Measurements from ENCODE around the gene SLC44A4.
A peak's percentile ranks its signal among the peaks of the same experiment; 100 is the strongest.
"Not testable (repeated sequence)": the region's sequence is repeated elsewhere in the genome, so short reads cannot be mapped to it uniquely, and the experiment has no call there.

The SLC44A4 gene

DNA sequence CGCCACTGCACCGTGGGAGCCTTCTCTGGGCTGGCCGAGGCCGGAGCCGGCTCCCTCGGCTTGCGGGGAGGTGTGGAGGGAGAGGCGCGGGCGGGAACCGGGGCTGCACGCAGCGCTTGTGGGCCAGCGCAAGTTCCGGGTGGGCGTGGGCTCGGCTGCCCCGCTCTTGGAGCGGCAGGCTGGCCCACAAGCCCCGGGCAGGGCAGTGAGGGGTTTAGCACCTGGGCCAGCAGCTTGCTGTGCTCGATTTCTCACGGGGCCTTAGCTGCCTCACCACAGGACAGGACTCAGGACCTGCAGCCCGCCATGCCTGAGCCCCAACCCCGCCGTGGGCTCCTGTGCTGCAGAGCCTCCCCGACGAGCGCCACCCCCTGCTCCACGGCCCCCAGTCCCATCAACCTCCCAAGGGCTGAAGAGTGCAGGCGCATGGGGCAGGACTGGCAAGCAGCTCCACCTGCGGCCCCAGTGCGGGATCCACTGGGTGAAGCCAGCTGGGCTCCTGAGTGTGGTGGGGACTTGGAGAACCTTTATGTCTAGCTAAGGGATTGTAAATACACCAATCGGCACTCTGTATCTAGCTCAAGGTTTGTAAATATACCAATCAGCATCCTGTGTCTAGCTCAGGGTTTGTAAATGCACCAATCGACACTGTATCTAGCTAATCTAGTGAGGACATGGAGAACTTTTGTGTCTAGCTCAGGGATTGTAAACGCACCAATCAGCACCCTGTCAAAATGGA is 26.6 kb downstream of the SLC44A4 start:
- not testable (repeated sequence) for DNase-seq

DNA sequence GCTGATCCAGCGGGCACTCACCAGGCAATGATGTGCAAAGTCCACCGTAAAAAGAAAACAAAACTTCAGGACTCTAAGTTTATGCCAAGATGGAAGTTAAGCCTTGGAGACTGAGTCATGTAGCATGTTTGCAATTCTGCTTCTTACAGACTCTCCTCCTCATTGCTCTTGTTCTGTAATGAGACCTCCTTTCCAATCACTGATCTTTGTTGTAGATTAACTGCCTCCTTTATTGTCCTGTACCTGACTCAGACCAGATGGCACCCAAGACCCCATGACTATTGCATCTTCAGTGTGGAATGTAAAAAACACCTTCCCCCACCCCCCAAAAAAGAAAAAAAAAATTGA is 27.3 kb downstream of the SLC44A4 start:
- no peak for DNase-seq

DNA sequence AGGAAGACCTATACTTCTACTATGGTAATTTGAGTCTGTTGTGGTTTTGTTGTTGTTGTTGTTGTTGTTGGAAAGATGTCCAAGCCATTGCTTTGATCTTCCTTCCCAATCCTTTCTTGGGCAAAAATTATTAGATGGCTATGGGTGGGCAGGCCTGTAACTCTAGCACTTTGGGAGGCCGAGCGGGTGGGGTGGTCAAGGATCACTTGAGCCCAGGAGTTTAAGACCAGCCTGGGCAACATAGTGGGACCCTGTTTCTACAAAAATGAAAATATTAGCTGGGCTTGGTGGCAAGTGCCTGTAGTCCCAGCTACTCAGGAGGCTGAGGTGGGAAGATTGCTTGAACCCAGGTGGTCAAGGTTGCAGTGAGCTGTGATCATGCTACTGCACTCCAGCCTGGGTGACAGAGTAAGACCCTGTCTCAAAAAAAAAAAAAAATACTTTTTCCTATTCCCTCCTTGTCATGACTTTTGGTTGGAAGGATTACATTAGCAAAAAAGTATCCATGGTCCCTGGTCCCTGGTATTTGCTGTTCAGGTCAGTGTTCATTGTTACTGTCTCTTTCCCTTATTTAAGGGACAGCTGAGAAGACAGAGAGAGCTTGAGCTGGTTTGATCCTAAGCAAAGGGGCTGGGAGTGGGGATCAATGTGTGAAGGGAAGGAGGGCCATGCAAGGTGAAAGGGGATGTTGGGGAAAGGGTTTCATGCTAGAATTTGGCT is 27.9 kb downstream of the SLC44A4 start:
- no peak for DNase-seq

DNA sequence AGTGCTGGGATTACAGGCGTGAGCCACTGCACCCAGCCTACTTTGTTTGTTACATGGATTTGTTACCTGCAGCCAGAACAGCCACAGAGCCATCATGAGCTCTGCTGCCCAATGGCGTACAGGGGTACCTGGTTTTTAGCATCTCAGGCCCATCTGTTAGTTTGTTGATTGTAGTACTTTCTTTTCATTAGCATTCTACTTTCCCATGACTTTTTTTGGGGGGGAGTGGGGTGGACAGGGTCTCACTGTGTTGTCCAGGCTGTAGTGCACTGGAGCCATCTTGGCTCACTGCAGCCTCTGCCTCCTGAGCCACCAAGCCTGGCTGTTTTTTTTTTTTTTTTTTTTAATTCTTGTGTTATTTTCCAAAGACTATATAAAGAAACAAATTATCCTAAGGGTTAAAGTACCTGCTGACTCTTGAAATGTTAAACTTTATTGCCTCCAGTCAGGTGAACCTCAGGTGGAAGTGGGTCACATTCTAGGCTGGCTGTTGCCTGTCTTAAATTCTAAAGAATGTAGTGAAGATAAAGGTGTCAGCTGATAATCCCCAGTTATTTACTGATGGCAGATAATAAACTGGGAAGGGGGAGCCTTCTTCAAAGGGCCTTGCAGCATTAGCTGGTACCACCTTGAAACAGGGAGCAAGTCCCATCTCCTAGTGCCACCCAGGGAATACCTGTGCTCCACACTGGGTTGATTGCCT is 31.4 kb downstream of the SLC44A4 start:
- no peak for DNase-seq

DNA sequence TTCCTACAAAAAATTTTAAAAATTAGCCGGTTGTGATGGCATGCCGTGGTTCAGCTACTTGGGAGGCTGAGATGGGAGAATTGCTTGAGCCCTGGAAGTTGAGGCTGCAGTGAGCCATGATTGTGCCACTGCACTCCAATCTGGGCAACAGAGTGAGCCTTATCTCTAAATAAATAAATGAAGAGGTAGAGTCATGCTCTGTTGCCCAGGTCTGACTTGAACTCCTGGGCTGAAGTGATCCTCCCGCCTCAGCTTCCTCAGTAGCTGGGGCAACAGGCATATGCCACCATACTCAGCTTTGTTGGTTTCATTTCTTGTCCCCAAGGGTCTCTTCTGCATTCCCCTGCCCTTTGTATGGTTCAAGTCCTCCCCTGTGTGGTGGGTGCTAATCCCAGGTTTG is 34.3 kb downstream of the SLC44A4 start:
- no peak for DNase-seq

DNA sequence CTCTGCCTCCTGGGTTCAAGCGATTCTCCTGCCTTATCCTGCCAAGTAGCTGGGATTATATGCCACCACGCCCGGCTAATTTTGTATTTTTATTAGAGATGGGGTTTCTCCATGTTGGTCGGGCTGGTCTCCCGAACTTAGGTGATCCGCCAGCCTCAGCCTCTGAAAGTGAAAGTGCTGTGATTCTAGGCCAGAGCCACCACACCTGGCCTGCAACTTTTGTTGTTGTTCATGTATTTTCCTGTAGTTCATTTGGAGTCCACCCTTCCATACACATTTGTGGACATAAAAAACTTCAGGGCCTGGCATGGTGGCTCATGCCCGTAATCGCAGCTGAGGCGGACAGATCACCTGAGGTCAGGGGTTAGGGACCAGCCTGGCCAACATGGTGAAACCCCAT is 36.7 kb downstream of the SLC44A4 start:
- DNase-seq: no peak

DNA sequence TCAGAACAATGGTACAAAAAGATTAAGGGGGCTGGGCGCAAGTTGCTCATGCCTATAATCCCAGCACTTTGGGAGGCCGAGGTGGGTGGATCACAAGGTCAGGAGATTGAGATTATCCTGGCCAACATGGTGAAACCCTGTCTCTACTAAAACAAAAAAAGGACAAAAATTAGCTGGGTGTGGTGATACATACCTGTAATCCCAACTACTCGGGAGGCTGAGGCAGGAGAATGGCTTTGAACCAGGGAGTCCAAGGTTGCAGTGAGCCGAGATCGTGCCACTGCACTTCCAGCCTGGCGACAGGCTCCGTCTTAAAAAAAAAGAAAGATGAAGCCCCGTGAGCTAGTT is 39.0 kb downstream of the SLC44A4 start:
- not testable (repeated sequence) for DNase-seq

DNA sequence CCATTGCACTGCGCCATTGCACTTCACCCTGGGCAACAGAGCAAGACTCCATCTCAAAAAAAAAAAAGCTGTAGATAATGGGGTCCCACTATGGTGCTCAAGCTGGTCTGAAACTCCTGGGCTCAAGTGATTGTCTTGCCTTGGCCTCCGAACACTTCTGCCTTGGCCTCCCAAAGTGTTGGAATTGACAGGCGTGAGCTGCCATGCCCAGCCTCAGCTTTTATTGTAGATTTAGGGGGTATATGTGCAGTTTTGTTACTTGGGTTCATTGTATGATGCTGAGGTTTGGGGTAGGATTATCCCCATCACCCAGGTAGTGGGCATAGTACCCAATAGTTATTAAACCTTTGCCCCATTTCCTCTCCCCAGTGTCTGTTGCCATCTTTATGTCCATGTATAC is 39.8 kb downstream of the SLC44A4 start:
- no peak for DNase-seq

DNA sequence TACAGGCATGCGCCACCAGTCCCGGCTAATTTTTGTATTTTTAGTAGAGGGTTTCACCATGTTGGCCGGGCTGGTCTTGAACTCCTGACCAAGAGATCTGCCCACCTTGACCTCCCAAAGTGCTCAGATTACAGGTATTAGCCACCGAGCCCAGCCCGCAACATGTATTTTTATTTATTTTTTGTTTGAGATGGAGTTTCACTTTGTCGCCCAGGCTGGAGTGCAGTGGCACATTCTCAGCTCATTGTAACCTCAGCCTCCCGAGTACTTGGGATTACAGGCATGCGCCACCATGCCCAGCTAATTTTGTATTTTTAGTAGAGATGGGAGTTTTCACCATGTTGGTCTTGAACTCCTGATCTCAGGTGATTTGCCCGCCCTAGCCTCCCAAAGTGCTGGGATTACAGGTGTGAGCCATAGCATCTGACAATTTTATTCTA is 40.7 kb downstream of the SLC44A4 start:
- DNase-seq: not testable (repeated sequence)

DNA sequence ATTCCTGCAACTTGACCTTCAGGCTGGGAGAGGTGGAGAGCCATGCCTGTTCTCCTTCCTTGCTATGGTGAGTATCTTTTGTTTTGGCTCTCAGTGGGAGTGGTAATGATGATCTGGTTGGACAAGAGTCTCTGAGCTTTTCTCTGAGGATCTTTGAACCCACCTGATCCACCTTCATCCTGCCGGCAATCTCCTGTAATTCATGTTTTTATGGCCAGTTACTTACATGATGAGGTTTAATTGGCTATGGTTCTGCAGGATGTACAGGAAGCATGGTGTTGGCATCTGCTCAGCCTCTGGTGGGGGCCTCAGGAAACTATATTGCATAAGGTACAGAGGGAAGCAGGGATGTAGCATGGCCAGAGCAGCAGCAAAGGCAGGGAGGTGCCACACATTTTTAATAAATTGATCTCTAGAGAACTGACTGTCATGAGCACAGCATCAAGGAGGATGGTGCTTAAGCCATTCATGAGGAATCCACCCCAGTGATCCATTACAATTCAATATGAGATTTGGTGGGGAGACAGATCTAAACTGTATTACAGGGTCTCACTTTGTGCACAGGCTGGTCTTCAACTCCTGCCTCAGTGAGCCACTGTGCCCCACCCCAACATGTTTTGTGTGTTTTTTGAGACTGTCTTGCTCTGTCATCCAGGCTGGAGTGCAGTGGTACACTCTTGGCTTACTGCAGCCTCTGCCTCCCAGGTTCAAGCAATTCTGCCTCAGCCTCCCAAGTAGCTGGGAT is 41.3 kb downstream of the SLC44A4 start:
- no peak for DNase-seq

DNA sequence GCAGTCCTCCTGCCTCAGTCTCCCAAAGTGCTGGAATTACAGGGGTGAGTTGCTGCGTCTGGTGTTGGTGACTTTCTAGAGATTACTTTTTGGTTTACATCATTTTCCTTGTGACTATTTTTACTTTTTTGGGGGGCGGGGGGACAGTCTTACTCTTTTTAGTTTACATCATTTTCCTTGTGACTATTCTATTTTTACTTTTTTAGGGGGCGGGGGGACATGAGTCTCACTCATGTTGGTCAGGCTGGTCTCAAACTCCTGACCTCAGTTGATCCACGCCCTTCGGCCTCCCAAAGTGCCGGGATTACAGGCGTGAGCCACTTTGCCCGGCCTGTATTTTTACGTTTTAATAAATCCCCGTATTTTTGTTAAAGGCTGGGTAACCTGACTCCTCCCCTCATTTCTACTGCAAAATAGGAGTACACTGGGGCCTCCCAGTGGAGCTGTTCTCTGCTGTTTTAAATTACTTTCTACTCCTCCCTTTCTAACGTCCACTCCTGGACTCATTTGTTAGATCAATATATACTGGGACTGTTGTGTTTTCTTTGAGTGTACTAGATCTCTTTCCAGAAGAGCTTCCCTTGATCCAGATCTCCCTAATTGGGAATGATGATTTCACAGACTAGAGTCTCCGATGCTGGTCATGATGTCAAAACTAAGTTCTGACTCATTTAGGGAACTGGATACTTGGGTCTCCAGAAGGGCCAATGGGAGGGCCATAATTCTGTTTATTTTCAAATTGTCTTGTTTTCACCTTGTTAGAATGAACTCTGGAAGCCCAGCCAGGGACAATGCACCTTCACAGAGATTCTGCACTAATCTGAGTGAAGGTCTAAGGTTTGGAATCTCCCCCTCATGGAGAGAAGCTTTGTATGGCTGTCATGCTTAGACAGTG is 42.1 kb downstream of the SLC44A4 start:
- DNase-seq: no peak

DNA sequence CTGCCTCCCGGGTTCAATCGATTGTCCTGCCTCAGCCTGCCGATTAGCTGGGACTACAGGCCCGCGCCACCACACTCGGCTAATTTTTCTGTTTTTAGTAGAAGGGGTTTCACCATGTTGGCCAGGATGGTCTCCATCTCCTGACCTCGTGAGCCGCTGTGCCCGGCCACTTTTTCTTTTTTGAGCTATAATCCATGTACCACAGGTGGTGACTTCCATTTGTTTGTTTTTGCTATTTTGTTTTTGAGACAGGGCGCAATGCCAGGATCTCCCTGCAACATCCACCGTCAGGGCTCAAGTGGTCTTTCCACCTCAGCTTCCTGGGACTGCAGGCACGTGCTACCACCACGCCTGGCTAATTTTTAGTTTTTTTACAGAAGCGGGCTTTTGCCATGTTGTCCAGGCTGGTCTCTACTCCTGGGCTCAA is 42.7 kb downstream of the SLC44A4 start:
- no peak for DNase-seq

DNA sequence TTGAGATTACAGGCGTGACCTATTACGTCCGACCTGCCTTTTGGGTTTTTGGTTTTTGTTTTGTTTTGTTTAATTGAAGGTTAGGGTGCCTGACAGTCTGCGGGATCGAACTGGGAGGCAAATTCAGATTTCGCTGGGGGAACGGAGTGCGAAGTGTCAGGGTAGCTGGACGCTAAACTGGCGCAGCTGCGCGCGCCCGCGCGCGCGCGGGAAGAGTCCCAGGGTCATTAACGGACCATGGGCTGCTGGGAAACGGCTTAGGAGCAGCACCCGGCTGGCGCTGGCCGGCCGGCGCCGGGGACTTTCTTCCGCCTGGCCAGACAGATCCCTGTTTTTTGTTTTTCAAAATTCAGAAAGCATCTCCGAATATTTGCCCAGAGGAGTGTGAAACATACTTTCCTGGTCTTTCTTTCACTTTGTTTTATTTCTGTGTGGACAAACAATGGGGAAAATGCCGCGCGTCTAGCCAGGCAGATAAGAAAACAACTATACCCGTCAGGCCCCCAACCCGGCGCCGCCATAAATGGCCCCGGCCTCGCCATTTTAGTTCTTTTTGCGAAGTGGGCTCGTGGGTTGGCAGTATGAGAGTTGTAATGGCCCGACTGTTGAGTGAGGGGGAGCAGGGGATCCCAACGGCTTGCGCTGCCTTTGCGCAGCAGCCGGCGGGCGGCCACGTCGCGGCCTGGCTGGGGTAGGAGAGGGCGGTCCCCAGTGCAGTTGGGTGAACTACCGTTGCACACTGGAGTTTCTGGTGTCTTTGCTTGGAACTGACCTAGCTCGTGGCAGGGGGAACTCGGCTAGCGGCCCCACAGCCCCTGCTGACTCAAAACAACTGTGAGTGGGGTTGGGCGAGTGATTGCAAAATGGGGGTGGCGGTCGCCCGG is 44.2 kb downstream of the SLC44A4 start:
- DNase-seq: peak; percentile 78

DNA sequence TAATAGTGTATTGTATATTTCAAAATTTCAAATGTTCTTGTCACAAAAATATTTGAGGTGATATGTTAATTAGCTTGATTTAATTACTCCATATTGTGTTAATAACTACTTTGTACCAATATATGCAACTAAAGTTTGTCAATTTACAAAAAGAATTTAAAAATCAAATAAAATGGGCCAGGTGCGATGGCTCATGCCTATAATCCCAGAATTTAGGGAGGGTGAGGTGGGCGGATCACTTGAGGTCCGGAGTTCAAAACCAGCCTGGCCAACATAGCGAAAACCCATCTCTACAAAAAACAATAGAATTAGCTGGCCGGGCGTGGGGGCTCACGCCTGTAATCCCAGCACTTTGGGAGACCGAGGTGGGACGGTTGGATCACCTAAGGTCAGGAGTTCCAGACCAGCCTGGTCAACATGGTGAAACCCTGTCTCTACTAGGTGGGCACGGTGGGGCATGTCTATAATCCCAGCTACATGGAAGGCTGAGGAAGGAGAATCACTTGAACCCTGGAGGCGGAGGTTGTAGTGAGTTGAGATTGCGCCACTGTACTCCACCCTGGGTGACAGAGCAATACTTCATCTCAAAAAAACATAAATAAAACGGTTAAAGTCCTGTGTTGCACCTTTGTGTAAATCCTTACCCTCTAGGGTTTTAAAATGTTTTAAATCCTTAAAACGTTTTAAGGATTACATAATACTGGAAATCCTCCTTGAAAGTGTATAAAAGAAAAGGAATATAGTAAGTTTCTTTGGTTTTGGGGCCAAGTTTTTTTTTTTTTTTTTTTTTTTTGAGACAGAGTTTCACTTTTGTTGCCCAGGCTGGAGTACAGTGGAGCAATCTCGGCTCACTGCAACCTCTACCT is 47.2 kb downstream of the SLC44A4 start:
- no peak for DNase-seq

DNA sequence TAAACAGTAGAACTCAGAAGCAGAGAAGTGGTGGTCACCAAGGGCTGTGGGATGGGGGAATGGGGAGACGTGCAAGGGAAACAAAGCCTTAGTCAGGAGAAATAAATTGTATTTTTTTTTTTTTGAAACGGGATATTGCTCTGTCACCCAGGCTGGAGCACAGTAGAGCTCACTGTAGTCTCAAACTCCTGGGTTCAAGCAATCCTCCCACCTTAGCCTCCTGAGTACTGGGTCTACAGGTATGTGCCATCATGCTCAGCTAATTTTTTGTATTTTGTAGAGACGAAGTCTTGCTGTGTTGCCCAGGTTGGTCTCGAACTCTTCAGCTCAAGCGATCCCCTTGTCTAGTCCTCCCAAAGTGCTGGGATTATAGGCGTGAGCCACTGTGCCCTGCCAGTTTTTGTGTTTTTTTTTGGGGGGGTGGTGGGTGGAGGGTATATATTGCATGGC is 47.9 kb downstream of the SLC44A4 start:
- DNase-seq: no peak

DNA sequence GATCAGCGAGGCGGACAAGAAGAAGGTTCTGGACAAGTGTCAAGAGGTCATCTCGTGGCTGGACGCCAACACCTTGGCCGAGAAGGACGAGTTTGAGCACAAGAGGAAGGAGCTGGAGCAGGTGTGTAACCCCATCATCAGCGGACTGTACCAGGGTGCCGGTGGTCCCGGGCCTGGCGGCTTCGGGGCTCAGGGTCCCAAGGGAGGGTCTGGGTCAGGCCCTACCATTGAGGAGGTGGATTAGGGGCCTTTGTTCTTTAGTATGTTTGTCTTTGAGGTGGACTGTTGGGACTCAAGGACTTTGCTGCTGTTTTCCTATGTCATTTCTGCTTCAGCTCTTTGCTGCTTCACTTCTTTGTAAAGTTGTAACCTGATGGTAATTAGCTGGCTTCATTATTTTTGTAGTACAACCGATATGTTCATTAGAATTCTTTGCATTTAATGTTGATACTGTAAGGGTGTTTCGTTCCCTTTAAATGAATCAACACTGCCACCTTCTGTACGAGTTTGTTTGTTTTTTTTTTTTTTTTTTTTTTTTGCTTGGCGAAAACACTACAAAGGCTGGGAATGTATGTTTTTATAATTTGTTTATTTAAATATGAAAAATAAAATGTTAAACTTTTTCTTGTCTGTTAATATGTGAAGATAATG is 49.0 kb downstream of the SLC44A4 start:
- DNase-seq: peak; percentile 53

DNA sequence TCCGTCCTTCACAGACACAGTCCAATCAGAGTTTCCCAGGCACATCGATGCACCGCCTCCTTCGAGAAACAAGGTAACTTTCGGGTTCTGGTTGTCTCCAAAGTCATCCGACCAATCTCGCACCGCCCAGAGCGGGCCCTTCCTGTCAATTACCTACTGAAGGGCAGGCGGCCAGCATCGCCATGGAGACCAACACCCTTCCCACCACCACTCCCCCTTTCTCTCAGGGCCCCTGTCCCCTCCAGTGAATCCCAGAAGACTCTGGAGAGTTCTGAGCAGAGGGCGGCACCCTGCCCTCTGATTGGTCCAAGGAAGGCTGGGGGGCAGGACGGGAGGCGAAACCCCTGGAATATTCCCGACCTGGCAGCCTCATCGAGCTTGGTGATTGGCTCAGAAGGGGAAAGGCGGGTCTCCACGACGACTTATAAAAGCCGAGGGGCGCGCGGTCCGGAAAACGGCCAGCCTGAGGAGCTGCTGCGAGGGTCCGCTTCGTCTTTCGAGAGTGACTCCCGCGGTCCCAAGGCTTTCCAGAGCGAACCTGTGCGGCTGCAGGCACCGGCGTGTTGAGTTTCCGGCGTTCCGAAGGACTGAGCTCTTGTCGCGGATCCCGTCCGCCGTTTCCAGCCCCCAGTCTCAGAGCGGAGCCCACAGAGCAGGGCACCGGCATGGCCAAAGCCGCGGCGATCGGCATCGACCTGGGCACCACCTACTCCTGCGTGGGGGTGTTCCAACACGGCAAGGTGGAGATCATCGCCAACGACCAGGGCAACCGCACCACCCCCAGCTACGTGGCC is 51.3 kb downstream of the SLC44A4 start, which contains the start of gene HSPA1B:
Gene HSPA1B, plus strand, starts transcription at position 453 of the 794 bp plus-strand sequence. Its CDS starts 213 bp downstream, at position 666.
- peak; percentile 94 for DNase-seq

DNA sequence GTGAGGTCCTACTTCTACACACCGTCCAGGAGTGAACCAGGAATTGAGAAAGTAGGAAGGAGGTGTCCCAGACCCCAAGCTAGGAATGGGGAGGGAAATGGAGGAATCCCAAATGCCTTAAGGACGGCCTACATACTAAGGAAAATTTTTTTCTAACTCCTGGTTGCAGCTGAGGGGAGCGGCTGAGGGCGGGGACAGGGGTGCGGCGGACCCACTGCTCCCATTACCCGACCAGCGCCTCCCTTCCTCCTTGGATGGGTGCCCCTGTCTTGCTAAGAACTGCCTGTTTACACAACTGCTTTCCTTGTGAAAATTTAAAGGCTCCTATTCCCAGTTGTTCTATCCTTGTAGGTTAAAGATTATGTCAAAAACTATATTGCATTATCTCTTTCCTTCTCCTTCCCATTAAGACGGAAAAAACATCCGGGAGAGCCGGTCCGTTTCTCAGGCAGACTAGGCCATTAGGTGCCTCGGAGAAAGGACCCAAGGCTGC is 52.0 kb downstream of the SLC44A4 start:
- peak; percentile 51 for DNase-seq
